ENCODE results near the gene ALOX5.
"Not testable (repeated sequence)": the region's sequence is repeated elsewhere in the genome, so short reads cannot be mapped to it uniquely, and the experiment has no call there.

The ALOX5 gene

DNA sequence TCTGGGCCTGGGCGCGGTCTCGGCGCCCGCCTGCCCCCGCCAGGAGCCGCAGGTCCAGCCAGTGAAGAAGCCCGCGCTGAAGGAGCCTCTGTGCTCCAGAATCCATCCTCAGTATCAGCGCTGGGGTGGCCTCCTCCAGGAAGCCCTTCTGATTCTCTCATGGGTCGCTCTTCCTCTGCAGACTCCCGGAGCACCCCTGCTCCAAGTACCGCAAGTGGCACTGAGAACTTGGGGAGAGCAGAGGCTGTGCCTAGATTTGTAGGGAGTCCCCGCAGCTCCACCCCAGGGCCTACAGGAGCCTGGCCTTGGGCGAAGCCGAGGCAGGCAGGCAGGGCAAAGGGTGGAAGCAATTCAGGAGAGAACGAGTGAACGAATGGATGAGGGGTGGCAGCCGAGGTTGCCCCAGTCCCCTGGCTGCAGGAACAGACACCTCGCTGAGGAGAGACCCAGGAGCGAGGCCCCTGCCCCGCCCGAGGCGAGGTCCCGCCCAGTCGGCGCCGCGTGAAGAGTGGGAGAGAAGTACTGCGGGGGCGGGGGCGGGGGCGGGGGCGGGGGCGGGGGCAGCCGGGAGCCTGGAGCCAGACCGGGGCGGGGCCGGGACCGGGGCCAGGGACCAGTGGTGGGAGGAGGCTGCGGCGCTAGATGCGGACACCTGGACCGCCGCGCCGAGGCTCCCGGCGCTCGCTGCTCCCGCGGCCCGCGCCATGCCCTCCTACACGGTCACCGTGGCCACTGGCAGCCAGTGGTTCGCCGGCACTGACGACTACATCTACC, at the start of gene ALOX5:
Gene ALOX5 (plus strand): TSS at position 641 of the 774 bp plus-strand sequence. CDS start 64 bp downstream, at position 705.
- DNase-seq: peak in 1 of 2 donors; percentile 56

DNA sequence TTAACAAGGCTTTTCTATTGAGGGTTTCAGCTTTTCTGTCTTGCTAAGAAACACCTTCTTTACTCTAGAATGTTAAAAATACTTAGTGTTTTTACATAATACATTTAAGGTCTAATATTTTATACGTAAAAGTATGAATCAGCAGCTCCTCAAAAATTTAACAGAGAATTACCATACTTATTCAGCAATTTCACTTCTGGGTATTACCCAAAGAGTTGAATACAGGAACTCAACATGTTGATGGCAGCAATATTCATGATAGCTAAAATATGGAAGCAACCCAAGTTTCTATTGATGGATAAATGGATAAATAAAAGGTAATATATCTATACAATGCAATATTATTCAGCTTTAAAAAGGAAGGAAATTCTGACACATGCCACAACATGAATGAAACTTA, 48.9 kb upstream of the ALOX5 start:
- no peak for DNase-seq

DNA sequence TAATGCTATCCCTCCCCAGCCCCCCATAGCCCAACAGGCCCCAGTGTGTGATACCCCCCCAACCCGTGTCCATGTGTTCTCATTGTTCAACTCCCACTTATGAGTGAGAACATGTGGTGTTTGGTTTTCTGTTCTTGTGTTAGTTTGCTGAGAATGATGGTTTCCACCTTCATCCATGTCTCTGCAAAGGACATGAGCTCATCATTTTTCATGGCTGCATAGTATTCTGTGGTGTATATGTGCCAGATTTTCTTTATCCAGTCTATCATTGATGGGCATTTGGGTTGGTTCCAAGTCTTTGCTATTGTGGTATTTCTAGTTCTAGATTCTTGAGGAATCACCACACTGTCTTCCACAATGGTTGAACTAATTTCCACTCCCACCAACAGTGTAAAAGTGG, 47.2 kb upstream of the ALOX5 start:
- DNase-seq: not testable (repeated sequence)

DNA sequence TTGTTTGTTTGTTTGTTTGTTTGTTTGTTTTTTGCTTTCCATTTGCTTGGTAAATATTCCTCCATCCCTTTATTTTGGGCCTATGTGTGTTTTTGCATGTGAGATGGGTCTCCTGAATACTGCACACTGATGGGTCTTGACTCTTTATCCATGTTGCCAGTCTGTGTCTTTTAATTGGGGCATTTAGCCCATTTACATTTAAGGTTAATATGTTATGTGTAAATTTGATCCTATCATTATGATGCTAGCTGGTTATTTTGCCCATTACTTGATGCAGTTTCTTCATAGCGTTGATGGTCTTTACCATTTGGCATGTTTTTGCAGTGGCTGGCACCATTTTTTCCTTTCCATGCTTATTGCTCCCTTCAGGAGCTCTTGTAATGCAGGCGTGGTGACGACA, 42.2 kb upstream of the ALOX5 start:
- not testable (repeated sequence) for DNase-seq

DNA sequence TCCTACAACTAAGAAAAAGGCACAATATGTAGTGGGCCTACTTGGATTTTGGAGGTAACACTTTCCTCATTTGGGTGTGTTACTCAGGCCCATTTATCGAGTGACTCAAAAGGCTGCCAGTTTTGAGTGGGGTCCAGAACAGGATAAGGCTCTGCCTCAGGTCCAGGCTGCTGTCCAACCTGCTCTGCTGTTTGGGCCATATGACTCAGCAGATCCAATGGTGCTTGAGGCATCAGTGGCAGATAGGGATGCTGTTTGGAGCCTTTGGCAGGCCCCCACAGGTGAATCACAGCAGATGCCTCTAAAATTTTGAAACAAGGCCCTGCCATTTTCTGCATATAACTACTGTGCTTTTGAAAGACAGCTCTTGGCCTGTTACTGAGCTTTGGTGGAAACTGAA, 34.1 kb upstream of the ALOX5 start:
- no peak for DNase-seq

DNA sequence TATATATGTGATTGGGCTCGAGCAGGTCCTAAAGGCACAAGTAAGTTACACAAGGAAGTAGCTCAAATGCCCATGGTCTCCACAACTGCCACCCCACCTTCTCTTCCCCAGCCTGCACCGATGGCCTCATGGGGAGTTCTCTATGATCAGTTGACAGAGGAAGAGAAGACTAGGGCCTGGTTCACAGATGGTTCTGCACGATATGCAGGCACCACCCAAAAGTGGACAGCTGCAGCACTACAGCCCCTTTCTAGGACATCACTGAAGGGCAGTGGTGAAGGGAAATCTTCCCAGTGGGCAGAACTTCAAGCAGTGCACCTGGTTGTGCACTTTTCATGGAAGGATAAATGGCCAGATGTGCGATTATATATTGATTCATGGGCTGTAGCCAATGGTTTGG, 33.6 kb upstream of the ALOX5 start:
- not testable (repeated sequence) for DNase-seq

DNA sequence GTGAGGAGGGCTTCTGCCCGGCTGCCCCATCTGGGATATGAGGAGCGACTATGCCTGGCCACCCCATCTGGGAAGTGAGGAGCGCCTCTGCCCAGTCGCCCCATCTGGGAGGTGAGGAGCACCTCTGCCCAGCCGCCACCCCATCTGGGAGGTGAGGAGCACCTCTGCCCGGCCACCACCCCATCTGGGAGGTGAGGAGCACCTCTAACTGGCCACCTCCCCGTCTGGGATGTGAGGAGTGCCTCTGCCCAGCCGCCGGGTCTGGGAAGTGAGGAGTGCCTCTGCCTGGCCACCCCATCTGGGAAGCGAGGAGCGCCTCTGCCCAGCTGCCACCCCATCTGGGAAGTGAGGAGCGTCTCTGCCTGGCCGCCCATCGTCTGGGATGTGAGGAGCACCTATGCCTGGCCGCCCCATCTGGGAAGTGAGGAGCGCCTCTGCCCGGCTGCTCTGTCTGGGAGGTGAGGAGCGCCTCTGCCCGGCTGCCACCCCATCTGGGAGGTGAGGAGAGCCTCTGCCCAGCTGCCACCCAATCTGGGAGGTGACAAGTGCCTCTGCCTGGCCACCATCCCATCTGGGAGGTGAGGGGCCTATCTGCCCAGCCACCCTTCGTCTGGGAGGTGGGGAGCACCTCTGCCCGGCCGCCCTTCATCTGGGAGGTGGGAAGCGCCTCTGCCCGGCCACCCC, 27.2 kb upstream of the ALOX5 start:
- not testable (repeated sequence) for DNase-seq

DNA sequence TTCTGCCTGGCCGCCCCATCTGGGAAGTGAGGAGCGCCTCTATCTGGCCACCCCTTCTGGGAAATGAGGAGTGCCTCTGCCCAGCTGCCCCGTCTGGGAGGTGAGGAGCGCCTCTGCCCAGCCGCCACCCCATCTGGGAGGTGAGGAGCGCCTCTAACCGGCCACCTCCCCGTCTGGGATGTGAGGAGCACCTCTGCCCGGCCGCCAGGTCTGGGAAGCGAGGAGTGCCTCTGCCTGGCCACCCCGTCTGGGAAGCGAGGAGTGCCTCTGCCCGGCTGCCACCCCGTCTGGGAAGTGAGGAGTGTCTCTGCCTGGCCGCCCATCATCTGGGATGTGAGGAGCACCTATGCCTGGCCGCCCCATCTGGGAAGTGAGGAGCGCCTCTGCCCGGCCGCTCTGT, 26.6 kb upstream of the ALOX5 start:
- DNase-seq: not testable (repeated sequence)

DNA sequence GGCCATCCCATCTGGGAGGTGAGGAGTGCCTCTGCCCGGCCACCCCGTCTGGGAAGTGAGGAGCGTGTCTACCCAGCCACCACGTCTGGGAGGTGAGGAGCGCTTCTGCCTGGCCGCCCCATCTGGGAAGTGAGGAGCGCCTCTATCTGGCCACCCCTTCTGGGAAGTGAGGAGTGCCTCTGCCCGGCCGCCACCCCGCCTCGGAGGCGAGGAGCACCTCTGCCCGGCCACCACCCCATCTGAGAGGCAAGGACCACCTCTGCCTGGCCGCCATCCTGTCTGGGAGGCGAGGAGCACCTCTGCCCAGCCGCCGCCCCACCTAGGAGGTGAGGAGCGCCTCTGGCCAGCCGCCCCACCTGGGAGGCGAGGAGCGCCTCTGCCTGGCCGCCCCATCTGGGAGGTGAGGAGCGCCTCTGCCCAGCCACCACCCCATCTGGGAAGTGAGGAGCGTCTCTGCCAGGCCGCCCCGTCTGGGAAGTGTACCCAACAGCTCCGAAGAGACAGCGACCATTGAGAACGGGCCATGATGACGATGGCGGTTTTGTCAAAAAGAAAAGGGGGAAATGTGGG, 25.7 kb upstream of the ALOX5 start:
- not testable (repeated sequence) for DNase-seq

DNA sequence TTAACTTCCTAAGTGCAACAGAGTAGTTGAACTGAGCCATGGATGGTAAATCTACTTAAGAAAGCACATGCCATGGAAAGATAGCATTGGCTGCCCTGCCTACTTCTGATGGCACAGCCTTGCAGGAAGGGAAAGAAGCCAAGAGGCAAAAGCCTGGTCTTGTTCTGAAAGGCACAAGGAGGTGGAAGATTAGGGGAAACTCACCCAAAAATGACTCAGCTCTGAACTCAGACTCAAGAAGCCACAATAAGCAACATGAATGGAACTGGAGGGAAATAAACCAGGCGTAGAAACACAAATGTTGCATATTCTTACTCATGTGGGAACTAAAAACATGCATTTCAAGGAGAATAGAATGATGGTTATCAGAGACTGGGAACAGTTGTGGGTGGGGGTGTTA, 20.8 kb upstream of the ALOX5 start:
- DNase-seq: no peak

DNA sequence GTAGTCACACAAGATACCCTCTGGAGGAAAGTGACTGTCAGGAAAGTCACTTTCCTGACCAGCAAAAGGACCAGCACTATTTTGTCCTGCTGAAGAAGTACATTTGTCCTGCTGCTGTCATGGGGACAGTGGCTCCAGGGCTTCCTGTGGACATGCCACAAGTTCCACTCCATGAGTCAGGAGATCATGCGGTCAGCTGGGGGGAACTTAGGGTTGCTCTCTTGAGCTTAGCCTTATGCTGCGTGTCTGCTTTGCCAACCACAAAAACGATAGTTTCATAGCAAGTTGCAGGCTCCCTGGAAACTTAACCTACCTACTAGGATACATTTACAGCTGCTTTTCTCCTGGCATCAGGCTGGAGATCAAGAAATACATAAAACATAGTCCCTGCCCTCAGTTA, 19.8 kb upstream of the ALOX5 start:
- DNase-seq: peak in 1 of 2 donors; percentile 27

DNA sequence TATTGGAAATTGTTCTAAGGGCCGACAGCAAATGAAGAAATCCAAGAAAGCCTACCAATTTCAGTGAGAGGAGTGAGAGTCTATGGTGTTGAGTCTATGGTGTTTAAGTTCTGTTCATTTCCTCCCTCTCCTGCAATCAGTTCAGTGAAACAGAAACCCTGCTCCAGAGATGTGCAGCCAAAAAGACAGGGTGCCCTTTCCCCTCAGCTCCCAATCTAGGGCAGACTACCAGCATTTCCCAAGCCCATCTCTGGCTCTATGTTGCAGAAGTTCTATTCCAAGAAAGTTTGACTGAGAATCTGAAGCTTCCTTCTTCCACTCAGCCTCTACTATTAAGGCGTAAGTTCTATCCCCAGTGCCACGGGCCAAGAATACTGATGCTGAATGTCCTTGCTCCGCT, 18.5 kb upstream of the ALOX5 start:
- DNase-seq: no peak

DNA sequence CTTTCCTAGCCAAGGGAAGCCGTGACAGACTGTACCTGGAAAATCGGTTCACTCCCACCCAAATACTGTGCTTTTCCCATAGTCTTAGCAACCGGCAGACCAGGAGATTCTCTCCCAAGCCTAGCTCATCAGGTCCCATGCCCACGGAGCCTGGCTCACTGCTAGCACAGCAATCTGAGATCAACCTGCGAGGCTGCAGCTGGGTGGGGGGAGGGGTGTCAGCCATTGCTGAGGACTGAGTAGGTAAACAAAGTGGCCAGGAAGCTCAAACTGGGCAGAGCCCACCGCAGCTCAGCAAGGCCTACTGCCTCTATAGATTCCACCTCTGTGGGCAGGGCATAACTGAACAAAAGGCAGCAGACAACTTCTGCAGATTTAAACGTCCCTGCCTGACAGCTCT, 15.1 kb upstream of the ALOX5 start:
- DNase-seq: not testable (repeated sequence)

DNA sequence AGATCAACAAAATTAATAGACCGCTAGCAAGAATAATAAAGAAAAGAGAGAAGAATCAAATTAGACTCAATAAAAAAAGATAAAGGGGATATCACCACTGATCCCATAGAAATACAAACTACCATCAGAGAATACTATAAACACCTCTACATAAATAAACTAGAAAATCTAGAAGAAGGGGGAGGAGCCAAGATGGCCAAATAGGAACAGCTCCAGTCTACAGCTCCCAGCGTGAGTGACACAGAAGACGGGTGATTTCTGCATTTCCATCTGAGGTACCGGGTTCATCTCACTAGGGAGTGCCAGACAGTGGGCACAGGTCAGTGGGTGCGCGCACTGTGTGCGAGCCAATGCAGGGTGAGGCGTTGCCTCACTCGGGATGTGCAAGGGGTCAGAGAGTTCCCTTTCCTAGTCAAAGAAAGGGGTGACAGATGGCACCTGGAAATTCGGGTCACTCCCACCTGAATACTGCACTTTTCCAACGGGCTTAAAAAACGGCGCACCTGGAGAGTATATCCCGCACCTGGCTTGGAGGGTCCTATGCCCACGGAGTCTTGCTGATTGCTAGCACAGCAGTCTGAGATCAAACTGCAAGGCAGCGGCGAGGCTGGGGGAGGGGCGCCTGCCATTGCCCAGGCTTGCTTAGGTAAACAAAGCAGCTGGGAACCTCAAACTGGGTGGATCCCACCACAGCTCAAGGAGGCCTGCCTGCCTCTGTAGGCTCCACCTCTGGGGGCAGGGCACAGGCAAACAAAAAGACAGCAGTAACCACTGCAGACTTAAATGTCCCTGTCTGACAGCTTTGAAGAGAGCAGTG, 11.8 kb upstream of the ALOX5 start:
- not testable (repeated sequence) for DNase-seq

DNA sequence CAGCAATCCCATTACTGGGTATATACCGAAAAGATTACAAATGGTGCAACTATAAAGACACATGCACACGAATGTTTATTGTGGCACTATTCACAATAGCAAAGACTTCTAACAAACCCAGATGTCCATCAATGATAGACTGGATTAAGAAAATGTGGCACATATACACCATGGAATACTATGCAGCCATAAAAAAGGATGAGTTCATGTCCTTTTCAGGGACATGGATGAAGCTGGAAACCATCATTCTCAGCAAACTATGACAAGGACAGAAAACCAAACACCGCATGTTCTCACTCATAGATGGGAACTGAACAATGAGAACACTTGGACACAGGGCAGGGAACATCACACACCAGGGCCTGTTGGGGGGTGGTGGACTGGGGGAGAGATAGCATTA, 6.4 kb upstream of the ALOX5 start:
- DNase-seq: not testable (repeated sequence)

DNA sequence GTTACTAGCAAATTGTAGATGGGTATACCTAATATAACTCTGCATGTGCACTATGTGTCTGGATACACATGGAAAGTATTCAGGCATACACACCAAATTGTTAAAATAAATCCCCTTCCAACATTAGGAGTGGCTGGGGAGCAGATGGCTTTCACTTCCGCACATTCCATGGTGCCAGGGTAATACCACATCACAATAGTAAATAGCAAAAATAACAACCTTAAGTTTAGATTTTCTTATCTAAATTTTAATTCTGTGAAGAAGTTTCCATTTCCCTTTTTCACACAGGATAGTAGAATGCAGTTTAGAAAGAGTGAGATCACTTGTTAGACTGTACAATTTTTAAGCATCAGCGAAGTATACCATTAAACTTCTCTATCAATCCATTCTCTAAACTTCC, 5.8 kb upstream of the ALOX5 start:
- DNase-seq: no peak

DNA sequence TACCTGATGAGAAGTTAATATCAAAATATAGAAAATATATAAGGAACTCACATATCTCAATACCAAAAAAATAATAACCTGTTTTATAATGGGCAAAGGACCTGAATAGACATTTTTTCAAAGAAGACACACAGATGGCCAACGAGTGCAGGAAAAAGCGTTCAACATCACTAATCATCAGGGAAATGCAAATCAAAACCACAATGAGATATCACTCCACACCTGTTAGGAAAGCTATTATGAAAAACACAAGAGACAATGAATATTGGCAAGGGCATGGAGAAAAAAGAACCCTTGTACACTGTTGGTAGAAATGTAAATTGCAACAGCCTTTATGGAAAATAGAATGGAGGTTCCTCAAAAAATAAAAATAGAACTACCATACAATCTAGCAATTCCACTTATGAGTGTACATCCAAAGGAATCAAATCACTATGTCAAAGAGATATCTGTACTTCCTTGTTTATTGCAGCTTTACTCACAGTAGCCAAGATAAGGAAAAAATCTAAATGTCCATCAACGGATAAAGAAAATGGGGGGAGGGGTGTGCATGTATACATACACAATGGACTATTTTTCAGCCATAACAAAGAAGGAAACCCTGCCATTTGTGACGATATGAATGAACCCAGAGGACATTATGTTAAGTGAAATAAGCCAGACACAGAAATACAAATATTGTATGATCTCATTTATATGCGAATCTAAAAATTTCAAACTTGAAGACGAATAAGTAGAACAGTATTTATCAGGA, 3.6 kb upstream of the ALOX5 start:
- DNase-seq: no peak

DNA sequence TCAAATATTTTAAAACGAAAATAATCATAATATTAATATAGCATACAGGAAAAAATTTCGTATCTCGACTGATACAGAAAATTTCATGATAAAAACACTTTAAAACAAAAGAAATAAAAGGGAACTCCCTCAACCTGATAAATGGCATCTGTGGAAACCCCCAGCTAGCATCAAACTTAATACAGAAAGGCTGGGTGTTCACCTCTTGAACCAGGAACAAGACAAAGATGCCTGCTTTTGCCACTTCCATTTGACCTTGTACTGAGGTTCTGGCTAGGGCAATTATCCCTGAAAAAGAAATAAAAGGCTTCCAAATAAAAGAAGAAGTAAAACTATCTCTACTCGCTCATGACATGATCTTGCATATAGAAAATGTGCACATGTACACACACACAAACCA, 2.5 kb upstream of the ALOX5 start:
- DNase-seq: no peak

DNA sequence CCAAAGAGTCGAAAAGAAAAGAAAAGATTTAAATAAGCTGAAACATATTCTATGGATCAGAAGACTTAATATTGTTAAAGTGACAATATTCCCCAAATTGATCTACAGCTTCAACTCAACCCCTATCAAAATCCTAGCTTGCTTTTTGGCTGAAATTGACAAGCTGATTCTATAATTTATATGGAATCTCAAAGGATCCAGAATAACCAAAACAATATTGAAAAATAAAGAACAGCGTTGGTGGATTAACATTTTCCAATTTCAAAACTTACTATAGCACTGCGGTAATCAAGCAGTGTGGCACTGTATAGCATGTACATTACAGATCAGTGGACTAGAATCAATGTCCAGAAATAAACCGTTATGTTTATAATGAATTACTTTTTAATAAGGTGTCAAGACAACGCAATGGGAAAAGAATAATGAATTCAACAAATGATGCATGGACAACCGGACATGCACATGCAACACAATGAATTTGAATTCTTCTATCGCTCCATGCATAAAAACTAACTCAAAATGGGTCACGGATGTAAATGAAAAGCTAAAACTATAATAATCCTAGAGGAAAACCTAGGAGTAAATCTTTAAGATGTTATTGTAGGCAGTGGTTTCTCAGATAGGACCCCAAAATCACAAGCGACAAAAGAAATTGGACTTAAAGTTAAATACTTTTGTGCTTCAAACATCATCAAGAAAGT, 1.6 kb upstream of the ALOX5 start:
- DNase-seq: no peak

DNA sequence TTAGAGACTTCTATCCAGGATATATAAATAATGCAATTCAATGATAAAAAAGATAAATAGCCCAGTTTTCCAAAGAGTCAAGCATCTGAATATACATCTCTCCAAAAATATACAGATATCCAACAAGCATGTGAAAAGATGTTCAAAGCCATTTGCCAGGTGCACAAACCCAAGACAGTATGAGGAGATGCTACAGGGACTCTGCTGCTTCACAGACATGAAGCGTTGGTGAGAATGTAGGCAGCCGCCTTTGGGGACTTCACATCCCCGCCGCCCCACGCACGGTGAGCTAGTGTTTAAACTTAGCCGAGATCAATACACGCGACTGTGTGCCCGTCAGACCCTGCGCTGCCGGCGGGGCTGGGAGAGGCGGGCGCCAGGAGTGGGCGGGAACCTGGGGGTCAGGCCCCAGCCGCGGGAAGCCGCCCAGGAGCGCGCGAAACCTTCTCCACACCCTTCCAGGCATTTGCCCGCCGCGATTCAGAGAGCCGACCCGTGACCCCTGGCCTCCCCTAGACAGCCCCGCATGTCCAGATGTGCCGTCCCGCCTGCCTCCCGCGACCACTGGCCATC, 927 bp upstream of the ALOX5 start:
- DNase-seq: no peak

DNA sequence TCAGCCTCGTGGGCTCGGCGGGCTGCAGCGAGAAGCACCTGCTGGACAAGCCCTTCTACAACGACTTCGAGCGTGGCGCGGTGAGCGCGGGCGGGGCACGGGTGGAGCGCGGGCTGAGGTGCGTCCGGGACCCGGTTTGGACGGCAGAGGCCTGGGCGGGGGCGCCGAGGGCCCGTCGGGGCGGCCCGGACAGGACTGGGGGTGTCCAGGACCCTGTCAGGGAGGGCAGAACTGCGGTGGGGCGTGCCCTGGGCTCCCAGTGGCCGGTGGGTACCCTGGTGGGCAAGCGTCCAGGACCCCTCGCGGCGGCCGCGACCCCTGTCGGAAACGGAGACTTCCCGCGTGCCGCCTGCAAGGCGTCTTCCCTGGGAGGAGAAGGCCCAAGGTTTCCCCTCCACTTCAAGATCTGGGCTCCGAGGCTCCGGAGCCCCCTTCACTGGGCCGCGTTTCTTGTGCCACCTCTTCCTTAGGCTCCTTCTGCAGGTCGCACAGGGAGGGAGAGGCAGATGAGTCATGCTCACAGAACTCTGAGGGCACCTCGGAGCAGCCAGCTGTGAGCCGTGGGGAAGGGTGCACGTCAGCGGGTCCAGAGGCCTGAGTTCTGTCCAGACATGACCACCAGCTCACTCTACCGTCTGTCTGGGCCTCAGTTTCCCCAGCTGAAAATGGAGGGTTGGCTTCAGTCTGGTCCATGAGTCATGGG, 485 bp downstream of the ALOX5 start:
- no peak for DNase-seq

All from hippocampal formation (tissue), 2 donors.